Ovary (tissue), 3 donors: Measurements from ENCODE around the gene NCOA1.

ENCODE experiments used
- CTCF ChIP-seq, 3 donors: fragments of 450-650 bp in 2 of 3; fragments of 200-600 bp in 1 of 3; IDR thresholded peaks; one replicate each; pipeline versions ENCODE4 v1.5.1 to v1.8.0; 2016 to 2022; ENCODE audit warnings: antibody characterized with exemption in 3 of 3, mild to moderate bottlenecking in 1 of 3
- EP300 ChIP-seq: sonication (generic); formaldehyde crosslinking; IDR thresholded peaks from one replicate; pipeline ENCODE4 v1.6.1; 2017; ENCODE audit warnings: antibody characterized with exemption
- POLR2A ChIP-seq: fragments of 450-650 bp; IDR thresholded peaks from one replicate; pipeline ENCODE4 v1.6.1; 2017; ENCODE audit warnings: antibody characterized with exemption, mild to moderate bottlenecking, moderate library complexity
- donor health status: DM: no; HTN: no; CAD: no.

- TF ChIP-seq CTCF (IDR thresholded peaks at IDR 0.05), result no peak
- no peak for TF ChIP-seq POLR2A
- no peak for TF ChIP-seq EP300
These were observed 318.4 kb downstream of the NCOA1 start for GRCh38 chr2:24809316-24810007.
